IMR-90 (cell line): ENCODE measurements around the gene DLL4. TPM values are rescaled to one million over a fixed set of nuclear protein-coding genes. Genes with fewer than 3 reads are reported as not detected.

Experiments used
- ATAC-seq: fragments of 200-7000 bp; cut with Tn5 transposase; 2 replicates; pipeline ENCODE4 v1.9.1; 2020; ENCODE audit warnings: low read depth, mild to moderate bottlenecking, moderate library complexity
- BruUV-seq: library from RNA; stranded (reverse); fragments of 400-500 nt; replicated peaks from 2 replicates; lab custom pipeline; 2021; lab: Mats Ljungman, UMichigan
- CTCF ChIA-PET: fragments of 300-600 bp; formaldehyde crosslinking; extraction: SDS; loops from one replicate; lab custom pipeline; 2021; ENCODE audit warnings: antibody characterized with exemption; lab: Yijun Ruan, JAX
- POLR2A ChIA-PET: fragments of 300-600 bp; sonication (Branson Sonifier 250); formaldehyde crosslinking; loops from one replicate; lab custom pipeline; 2022; ENCODE audit warnings: antibody characterized with exemption; ENCODE audit not compliant: unreplicated experiment; lab: Charles Lee
- DNase-seq: peaks from one replicate; pipeline ENCODE4 v3.0.0; 2013
- H2AFZ ChIP-seq: replicated peaks from 2 replicates; pipeline ENCODE3; 2013; ENCODE audit warnings: low read length, mild to moderate bottlenecking; ENCODE audit not compliant: poor library complexity
- H2AK5ac ChIP-seq: 2 replicates; pipeline ENCODE4 v1.6.1; 2013; ENCODE audit warnings: low read depth, low read length, inconsistent platforms
- H2AK9ac ChIP-seq: replicated peaks from 2 replicates; pipeline ENCODE3; 2013; ENCODE audit warnings: mild to moderate bottlenecking, low read depth, low read length, moderate library complexity; ENCODE audit not compliant: poor library complexity
- H2BK120ac ChIP-seq: 2 replicates; pipeline ENCODE4 v1.6.1; 2013; ENCODE audit warnings: low read depth, low read length, inconsistent platforms
- H2BK15ac ChIP-seq: 3 replicates; pipeline ENCODE4 v1.6.1; 2013; ENCODE audit warnings: low read depth, low read length, inconsistent platforms
- H2BK20ac ChIP-seq: 2 replicates; pipeline ENCODE4 v1.6.1; 2013; ENCODE audit warnings: low read depth, mild to moderate bottlenecking, inconsistent platforms, low read length, moderate library complexity
- H2BK5ac ChIP-seq: 2 replicates; pipeline ENCODE4 v1.6.1; 2013; ENCODE audit warnings: mild to moderate bottlenecking, low read depth, low read length, inconsistent platforms; ENCODE audit not compliant: poor library complexity, severe bottlenecking
- H3K14ac ChIP-seq: replicated peaks from 2 replicates; pipeline ENCODE4 v1.6.1; 2013; ENCODE audit warnings: low read depth, low read length, inconsistent platforms
- H3K18ac ChIP-seq: 2 replicates; pipeline ENCODE4 v1.6.1; 2013; ENCODE audit warnings: low read depth, low read length, control low read depth
- H3K23ac ChIP-seq: 2 replicates; pipeline ENCODE4 v1.6.1; 2013; ENCODE audit warnings: low read depth, low read length, inconsistent platforms
- H3K27ac ChIP-seq: 2 replicates; pipeline ENCODE4 v1.5.1; 2013; ENCODE audit warnings: mild to moderate bottlenecking, control low read depth, low read length; ENCODE audit not compliant: insufficient read depth
- H3K27me3 ChIP-seq: 2 replicates; pipeline ENCODE4 v1.6.1; 2013; ENCODE audit warnings: low read length; ENCODE audit not compliant: control insufficient read depth, insufficient read depth
- H3K36me3 ChIP-seq: 2 replicates; pipeline ENCODE4 v1.6.1; 2013; ENCODE audit warnings: low read length, mixed read lengths; ENCODE audit not compliant: control insufficient read depth, insufficient read depth
- H3K4ac ChIP-seq: 2 replicates; pipeline ENCODE4 v1.6.1; 2013; ENCODE audit warnings: low read depth, low read length, inconsistent platforms
- H3K4me1 ChIP-seq: 2 replicates; pipeline ENCODE4 v1.6.1; 2013; ENCODE audit warnings: low read length, mixed read lengths; ENCODE audit not compliant: control insufficient read depth, insufficient read depth
- H3K4me2 ChIP-seq: 2 replicates; pipeline ENCODE4 v1.6.1; 2013; ENCODE audit warnings: low read depth, mild to moderate bottlenecking, control low read depth, low read length, moderate library complexity
- H3K4me3 ChIP-seq: 2 replicates; pipeline ENCODE4 v1.5.1; 2013; ENCODE audit warnings: low read depth, mild to moderate bottlenecking, control low read depth, low read length, moderate library complexity; ENCODE audit not compliant: insufficient read depth
- H3K56ac ChIP-seq: 2 replicates; pipeline ENCODE4 v1.6.1; 2013; ENCODE audit warnings: low read length, inconsistent platforms; ENCODE audit not compliant: insufficient read depth; ENCODE audit errors: extremely low read depth
- H3K79me1 ChIP-seq, 2 experiments: 2 replicates each; pipeline ENCODE4 v1.6.1; 2013; ENCODE audit warnings: low read length in 2 of 2, inconsistent platforms in 1 of 2, low read depth in 1 of 2
- H3K9ac ChIP-seq: 2 replicates; pipeline ENCODE4 v1.6.1; 2013; ENCODE audit warnings: low read depth, low read length, control low read depth
- H3K9me1 ChIP-seq: 2 replicates; pipeline ENCODE4 v1.6.1; 2013; ENCODE audit warnings: low read length, inconsistent platforms; ENCODE audit not compliant: insufficient read depth
- H3K9me3 ChIP-seq: 2 replicates; pipeline ENCODE4 v1.6.1; 2013; ENCODE audit warnings: low read length; ENCODE audit not compliant: control insufficient read depth, insufficient read depth
- H4K20me1 ChIP-seq: 2 replicates; pipeline ENCODE4 v1.6.1; 2013; ENCODE audit warnings: low read length, inconsistent platforms; ENCODE audit not compliant: insufficient read depth
- H4K5ac ChIP-seq: 2 replicates; pipeline ENCODE4 v1.6.1; 2013; ENCODE audit warnings: mild to moderate bottlenecking, low read depth, low read length, control low read depth
- H4K8ac ChIP-seq, 2 experiments: 2 replicates each; pipeline ENCODE4 v1.6.1; 2013; ENCODE audit warnings: low read depth in 2 of 2, low read length in 2 of 2, control low read depth in 1 of 2, inconsistent platforms in 1 of 2
- H4K91ac ChIP-seq: 2 replicates; pipeline ENCODE4 v1.6.1; 2013; ENCODE audit warnings: low read depth, low read length, inconsistent platforms; ENCODE audit not compliant: insufficient read depth
- BHLHE40 ChIP-seq: fragments of 150-350 bp; IDR thresholded peaks from 2 replicates; pipeline ENCODE4 v1.6.1; 2016; ENCODE audit warnings: mild to moderate bottlenecking, low read depth, low read length
- CEBPB ChIP-seq: IDR thresholded peaks from 2 replicates; pipeline ENCODE4 v1.6.1; 2012; ENCODE audit warnings: low read depth, low read length, improper control_type of control experiment
- CTCF ChIP-seq: conservative IDR thresholded peaks from 2 replicates; pipeline ENCODE4 v1.5.1; 2012; ENCODE audit warnings: mild to moderate bottlenecking, low read depth, low read length, improper control_type of control experiment
- ELK1 ChIP-seq: fragments of 150-350 bp; IDR thresholded peaks from 2 replicates; pipeline ENCODE4 v1.6.1; 2016; ENCODE audit warnings: low read depth, mild to moderate bottlenecking, low read length, moderate library complexity, borderline replicate concordance
- FOS ChIP-seq: fragments of 150-350 bp; IDR thresholded peaks from 2 replicates; pipeline ENCODE4 v1.6.1; 2016; ENCODE audit warnings: low read depth, low read length
- MAZ ChIP-seq: IDR thresholded peaks from 2 replicates; pipeline ENCODE4 v1.6.1; 2012; ENCODE audit warnings: low read depth, mild to moderate bottlenecking, low read length, improper control_type of control experiment, moderate library complexity, borderline replicate concordance
- POLR2A ChIP-seq: IDR thresholded peaks from 2 replicates; pipeline ENCODE4 v1.6.1; 2012; ENCODE audit warnings: mild to moderate bottlenecking, low read depth, low read length
- RAD21 ChIP-seq: IDR thresholded peaks from 2 replicates; pipeline ENCODE4 v1.6.1; 2012; ENCODE audit warnings: low read length, improper control_type of control experiment
- RCOR1 ChIP-seq: IDR thresholded peaks from 2 replicates; pipeline ENCODE4 v1.6.1; 2012; ENCODE audit warnings: mild to moderate bottlenecking, low read length, improper control_type of control experiment; ENCODE audit not compliant: insufficient replicate concordance
- RFX5 ChIP-seq: IDR thresholded peaks from 2 replicates; pipeline ENCODE4 v1.8.0; 2012; ENCODE audit warnings: low read depth, mild to moderate bottlenecking, low read length, moderate library complexity
- SMC3 ChIP-seq: fragments of 150-350 bp; IDR thresholded peaks from 2 replicates; pipeline ENCODE4 v1.6.1; 2016; ENCODE audit warnings: low read depth, mild to moderate bottlenecking, antibody characterized with exemption, low read length, moderate library complexity
- USF2 ChIP-seq: fragments of 150-350 bp; IDR thresholded peaks from 2 replicates; pipeline ENCODE4 v1.6.1; 2017; ENCODE audit warnings: mild to moderate bottlenecking, antibody characterized with exemption, low read length, low read depth
- WGBS, 2 experiments: methylation state at CpG; one replicate each; pipeline versions ENCODE4 v1.1.5 to v1.1.7; 2013; ENCODE audit warnings: missing lambda C conversion rate in 2 of 2; ENCODE audit not compliant: insufficient read length in 1 of 2; ENCODE audit errors: extremely low coverage in 2 of 2; 5-methylcytosine and 5-hydroxymethylcytosine counted together
- dilution Hi-C: fragments of 300-500 bp; cut with HindIII; formaldehyde crosslinking; loops from one replicate; pipeline ENCODE4 v1.14.3; 2018; ENCODE audit warnings: low sequenced_read_pairs; ENCODE audit not compliant: unreplicated experiment
- in situ Hi-C: fragments of 300-500 bp; cut with MboI; formaldehyde crosslinking; loops from 3 replicates; pipeline ENCODE4 v1.14.3; 2019; ENCODE audit warnings: low sequenced_read_pairs, inconsistent platforms, mixed read lengths
- intact Hi-C: fragments of 100-400 bp; cut with micrococcal nuclease; formaldehyde crosslinking; loops from 2 replicates; pipeline ENCODE4 v1.10.0; 2022
- polyA plus RNA-seq, 3 experiments: library from polyadenylated mRNA; depleted of rRNA; stranded (reverse); fragments of >200 nt; gene quantifications; 2 replicates each; pipeline ENCODE4 v1.2.3, GENCODE V29; 2012; ENCODE audit warnings: low replicate concordance in 1 of 3
- total RNA-seq: library from RNA; depleted of rRNA; stranded (reverse); fragments of >200 nt; gene quantifications from 2 replicates; pipeline ENCODE4 v1.2.3, GENCODE V29; 2012

Gene DLL4
- total and polyA plus RNA-seq, 2 of the 4 experiments (the other 2 are of a cell fraction), result 1.8 to 3.4 TPM

GRCh38 chr15:40958146-40958545 lies 29.0 kb downstream of the DLL4 start (continued):
- TF ChIP-seq CTCF (no peak), ELK1 (no peak)

- Histone ChIP-seq H3K27ac (no peak overlapping the region), H2AK9ac (peak overlapping the region; percentile 33), H3K9me3 (no peaks in the 10 kb centered on the region), H3K56ac (no peak overlapping the region), H3K9me1 (peaks cover 28% of the 10 kb centered on the region), H3K79me1 (peaks cover 15 to 45% of the 10 kb centered on the region in 2 experiments), H2AFZ (no peak overlapping the region), H3K36me3 (peaks cover 28% of the 10 kb centered on the region), H3K14ac (no peak overlapping the region), H3K4me2 (no peak overlapping the region), H3K4me1 (peaks cover 25% of the 10 kb centered on the region), H3K27me3 (no peaks in the 10 kb centered on the region), H3K18ac (no peak overlapping the region), H2BK5ac (no peak overlapping the region), H3K9ac (no peak overlapping the region), H3K4ac (no peak overlapping the region; the same call in 1 of the 2 replicates), H4K91ac (peak overlapping the region; percentile 4; the same call in 1 of the 2 replicates), H2BK20ac (no peak overlapping the region), H3K23ac (no peak overlapping the region), H4K8ac (peak overlapping the region in 1 of 2 experiments; percentile 9; a peak in 1 of 4 replicates), H4K20me1 (peaks cover 52% of the 10 kb centered on the region), H2AK5ac (peak overlapping the region; percentile 60; the same call in 1 of the 2 replicates), H2BK120ac (0 out of 2 replicates have a peak overlapping the region, but pooled peaks have one; percentile 6), H4K5ac (no peak overlapping the region), H3K4me3 (no peak overlapping the region), H2BK15ac (no peak overlapping the region)
- BruUV-seq, result no TSS peak
- intact Hi-C loops, result no loop called here
- WGBS, 2 experiments, result 94% methylated on average over 8 of the region's 8 CpGs; no CpG with 5 or more reads in 1 of the 2 experiments
- ChIA-PET CTCF (no interaction called here), POLR2A (interaction anchor here (0.5 to 1.3 kb wide), 3 partner anchors 58 to 591 kb away, joined by 3 to 10 read pairs (median 3); no protein-coding TSS in a partner anchor)
- ATAC-seq, result no peak
- DNase-seq, result no peak
- in situ Hi-C loops, result no loop called here
- dilution Hi-C loops, result no loop called here
- no peak for TF ChIP-seq FOS
- TF ChIP-seq CEBPB, result no peak
- TF ChIP-seq MAZ, result no peak
- TF ChIP-seq RFX5, result no peak
- no peak for TF ChIP-seq SMC3
- no peak for TF ChIP-seq ELK1
- TF ChIP-seq RAD21, result no peak
- TF ChIP-seq USF2, result no peak
- TF ChIP-seq RCOR1, result no peak
- no peak for TF ChIP-seq BHLHE40
- TF ChIP-seq POLR2A, result no peak
These were observed 29.6 kb downstream of the DLL4 start for GRCh38 chr15:40958723-40959122.
